Stimulated activated CD4-positive, alpha-beta T cell treated with anti-CD3 and anti-CD28 coated beads, Interleukin-4, amount 100 ng/mL, for 24 hours (primary cell): ENCODE data around the gene KIF3C.
A peak's percentile ranks its signal among the peaks of the same experiment; 100 is the strongest.
"Not testable (repeated sequence)": the region's sequence is repeated elsewhere in the genome, so short reads cannot be mapped to it uniquely, and the experiment has no call there.

Experiments used
- DNase-seq: peaks from one replicate; pipeline ENCODE4 v3.0.0-alpha.2; 2020

The KIF3C gene

GRCh38 chr2:25958611-25959010 is 23.7 kb downstream of the KIF3C start:
- DNase-seq, result not testable (repeated sequence)

- no peak for DNase-seq
These were observed 24.6 kb downstream of the KIF3C start for GRCh38 chr2:25957743-25958142.

GRCh38 chr2:25955869-25956535 is 26.3 kb downstream of the KIF3C start:
- DNase-seq, result no peak

GRCh38 chr2:25955036-25955435 is 27.3 kb downstream of the KIF3C start:
- DNase-seq, result no peak

GRCh38 chr2:25954199-25954752 is 28.0 kb downstream of the KIF3C start:
- DNase-seq, result no peak

GRCh38 chr2:25951071-25951547 is 31.2 kb downstream of the KIF3C start:
- peak; percentile 74 for DNase-seq

GRCh38 chr2:25948437-25948836 is 33.9 kb downstream of the KIF3C start:
- no peak for DNase-seq

- no peak for DNase-seq
These were observed 41.3 kb downstream of the KIF3C start for GRCh38 chr2:25941042-25941441.

GRCh38 chr2:25939257-25939668 is 43.0 kb downstream of the KIF3C start:
- DNase-seq, result no peak

GRCh38 chr2:25938345-25938744 is 44.0 kb downstream of the KIF3C start:
- no peak for DNase-seq

GRCh38 chr2:25936889-25937545 is 45.3 kb downstream of the KIF3C start:
- no peak for DNase-seq

- no peak for DNase-seq
These were observed 48.7 kb downstream of the KIF3C start for GRCh38 chr2:25933622-25934021.

GRCh38 chr2:25929789-25930473 is 52.4 kb downstream of the KIF3C start:
- DNase-seq, result no peak

GRCh38 chr2:25928668-25929067 is 53.6 kb downstream of the KIF3C start:
- DNase-seq, result no peak

GRCh38 chr2:25926984-25927756 is 55.1 kb downstream of the KIF3C start:
- DNase-seq, result no peak

- no peak for DNase-seq
These were observed 59.8 kb downstream of the KIF3C start for GRCh38 chr2:25922501-25922900.

- DNase-seq, result no peak
These were observed 61.4 kb downstream of the KIF3C start for GRCh38 chr2:25920786-25921415.

- DNase-seq, result no peak
These were observed 62.0 kb downstream of the KIF3C start for GRCh38 chr2:25920336-25920735.

GRCh38 chr2:25917832-25918231 is 64.5 kb downstream of the KIF3C start:
- DNase-seq, result no peak

- DNase-seq, result not testable (repeated sequence)
These were observed 64.9 kb downstream of the KIF3C start for GRCh38 chr2:25917411-25917810.

- DNase-seq, result peak; percentile 39
These were observed 66.1 kb downstream of the KIF3C start for GRCh38 chr2:25915944-25916772.
